ENCODE results near the gene ATXN1. TPM values are rescaled to one million over a fixed set of nuclear protein-coding genes. Genes with fewer than 3 reads are reported as not detected.
A peak's percentile ranks its signal among the peaks of the same experiment; 100 is the strongest.
"Not testable (repeated sequence)": the region's sequence is repeated elsewhere in the genome, so short reads cannot be mapped to it uniquely, and the experiment has no call there.

ATXN1 gene
- total RNA-seq, 4 donors from 2014 or later: 21.0 to 102 (median 51.1) TPM

GRCh38 chr6:16392010-16392409 is 369.2 kb downstream of the ATXN1 start:
- peaks cover 0 to 5% of the 10 kb centered on the region in 2 donors for H3K4me1 ChIP-seq
- DNase-seq: no peak
- no peaks in the 10 kb centered on the region for H3K27me3 ChIP-seq
- no peaks in the 10 kb centered on the region for H3K9me3 ChIP-seq
- H3K27ac ChIP-seq: peak overlapping the region; percentile 74 to 91
- H3K4me3 ChIP-seq: no peak overlapping the region
- no peaks in the 10 kb centered on the region for H3K36me3 ChIP-seq
- intact Hi-C loops (cut with DNase I; ENCODE audit: low total_unique reads): no loop called here
- TF ChIP-seq POLR2A (IDR thresholded peaks at IDR 0.05) (no peak), CTCF (IDR thresholded peaks at IDR 0.05) (no peak)

GRCh38 chr6:16391451-16391912 is 369.8 kb downstream of the ATXN1 start:
- intact Hi-C loops (cut with DNase I; ENCODE audit: low total_unique reads): no loop called here
- H3K27ac ChIP-seq: peak overlapping the region; percentile 74 to 91
- TF ChIP-seq CTCF (IDR thresholded peaks at IDR 0.05) (no peak), POLR2A (IDR thresholded peaks at IDR 0.05) (no peak)
- H3K9me3 ChIP-seq: no peaks in the 10 kb centered on the region
- H3K4me3 ChIP-seq: no peak overlapping the region
- no peaks in the 10 kb centered on the region for H3K36me3 ChIP-seq
- H3K27me3 ChIP-seq: no peaks in the 10 kb centered on the region
- DNase-seq: no peak
- H3K4me1 ChIP-seq: peaks cover 0 to 5% of the 10 kb centered on the region in 2 donors

GRCh38 chr6:16390909-16391450 is 370.3 kb downstream of the ATXN1 start:
- H3K36me3 ChIP-seq; H3K4me3 ChIP-seq; intact Hi-C loops (cut with DNase I; ENCODE audit: low total_unique reads); H3K9me3 ChIP-seq; H3K4me1 ChIP-seq; DNase-seq; H3K27me3 ChIP-seq: not testable (repeated sequence)
- H3K27ac ChIP-seq: peak overlapping the region; percentile 74 to 91

GRCh38 chr6:16389642-16390041 is 371.6 kb downstream of the ATXN1 start:
- H3K4me3 ChIP-seq: no peak overlapping the region

GRCh38 chr6:16388488-16388887 is 372.8 kb downstream of the ATXN1 start:
- Histone ChIP-seq H3K27me3 (no peaks in the 10 kb centered on the region), H3K4me1 (peaks cover 0 to 5% of the 10 kb centered on the region in 2 donors), H3K9me3 (no peaks in the 10 kb centered on the region), H3K4me3 (no peak overlapping the region), H3K27ac (no peak overlapping the region), H3K36me3 (no peaks in the 10 kb centered on the region)
- no peak for DNase-seq
- intact Hi-C loops (cut with DNase I; ENCODE audit: low total_unique reads): no loop called here
- TF ChIP-seq CTCF (IDR thresholded peaks at IDR 0.05) (no peak), POLR2A (IDR thresholded peaks at IDR 0.05) (no peak)

More at GRCh38 chr6:16389642-16390041, 371.6 kb downstream of the ATXN1 start:
- H3K27me3 ChIP-seq: no peaks in the 10 kb centered on the region
- TF ChIP-seq POLR2A (IDR thresholded peaks at IDR 0.05) (no peak), CTCF (IDR thresholded peaks at IDR 0.05) (no peak)
- no peak overlapping the region for H3K27ac ChIP-seq
- H3K36me3 ChIP-seq: no peaks in the 10 kb centered on the region
- peaks cover 0 to 5% of the 10 kb centered on the region in 2 donors for H3K4me1 ChIP-seq
- H3K9me3 ChIP-seq: no peaks in the 10 kb centered on the region
- no peak for DNase-seq
- intact Hi-C loops (cut with DNase I; ENCODE audit: low total_unique reads): no loop called here

- H3K36me3 ChIP-seq: no peaks in the 10 kb centered on the region
- intact Hi-C loops (cut with DNase I; ENCODE audit: low total_unique reads): no loop called here
- no peaks in the 10 kb centered on the region for H3K9me3 ChIP-seq
- no peak for DNase-seq
- H3K27ac ChIP-seq: no peak overlapping the region
- TF ChIP-seq POLR2A (IDR thresholded peaks at IDR 0.05) (no peak), CTCF (IDR thresholded peaks at IDR 0.05) (no peak)
- no peaks in the 10 kb centered on the region for H3K4me1 ChIP-seq
- no peaks in the 10 kb centered on the region for H3K27me3 ChIP-seq
- no peak overlapping the region for H3K4me3 ChIP-seq
Observed at GRCh38 chr6:16386057-16386456, 375.2 kb downstream of the ATXN1 start.
